Endodermal cell (in vitro differentiated cells): ENCODE results near the gene CYB5R2. TPM values are rescaled to one million over a fixed set of nuclear protein-coding genes. Genes with fewer than 3 reads are reported as not detected.

Source experiments
- DNase-seq: peaks from one replicate; pipeline ENCODE4 v3.0.0-alpha.2; 2017
- H3K27ac ChIP-seq: 2 replicates; pipeline ENCODE4 v1.5.1; 2013; ENCODE audit warnings: mild to moderate bottlenecking, low read depth, low read length, moderate library complexity
- H3K27me3 ChIP-seq: 2 replicates; pipeline ENCODE4 v1.6.1; 2013; ENCODE audit warnings: mild to moderate bottlenecking, low read length, moderate library complexity; ENCODE audit not compliant: insufficient read depth, control insufficient read depth, poor library complexity, severe bottlenecking
- H3K36me3 ChIP-seq: 2 replicates; pipeline ENCODE4 v1.7.0; 2013; ENCODE audit warnings: mild to moderate bottlenecking, low read length, moderate library complexity; ENCODE audit not compliant: control insufficient read depth, insufficient read depth
- H3K4me1 ChIP-seq: one replicate; pipeline ENCODE4 v1.7.0; 2013; ENCODE audit warnings: low read length; ENCODE audit not compliant: control insufficient read depth, insufficient read depth
- H3K4me3 ChIP-seq: 2 replicates; pipeline ENCODE4 v1.5.1; 2013; ENCODE audit warnings: mild to moderate bottlenecking, low read length, moderate library complexity
- H3K9ac ChIP-seq: 2 replicates; pipeline ENCODE4 v1.6.1; 2013; ENCODE audit warnings: mild to moderate bottlenecking, low read length, moderate library complexity; ENCODE audit not compliant: poor library complexity, severe bottlenecking; ENCODE audit errors: extremely low read depth
- H3K9me3 ChIP-seq: 2 replicates; pipeline ENCODE4 v1.6.1; 2013; ENCODE audit warnings: mild to moderate bottlenecking, low read length, moderate library complexity; ENCODE audit not compliant: control insufficient read depth
- H3K27ac Mint-ChIP-seq: 2 replicates; pipeline ENCODE4 v1.8.0; 2020; ENCODE audit warnings: mixed read lengths
- H3K27me3 Mint-ChIP-seq: 2 replicates; pipeline ENCODE4 v1.8.0; 2021; ENCODE audit warnings: mild to moderate bottlenecking, mixed read lengths; ENCODE audit not compliant: insufficient read depth
- H3K36me3 Mint-ChIP-seq: 2 replicates; pipeline ENCODE4 v1.8.0; 2020; ENCODE audit warnings: low read depth, mixed read lengths
- H3K4me1 Mint-ChIP-seq: 2 replicates; pipeline ENCODE4 v1.8.0; 2020; ENCODE audit warnings: mixed read lengths
- H3K4me3 Mint-ChIP-seq: 2 replicates; pipeline ENCODE4 v1.8.0; 2020; ENCODE audit warnings: mild to moderate bottlenecking, moderate library complexity, mixed read lengths
- H3K9me3 Mint-ChIP-seq: 2 replicates; pipeline ENCODE4 v1.8.0; 2020; ENCODE audit warnings: mild to moderate bottlenecking, mixed read lengths
- CTCF ChIP-seq: fragments of 200-600 bp; sonication (generic); conservative IDR thresholded peaks from 2 replicates; pipeline ENCODE4 v1.5.0; 2021; ENCODE audit warnings: antibody characterized with exemption, mild to moderate bottlenecking
- WGBS, 2 experiments: methylation state at CpG; one replicate each; pipeline versions ENCODE4 v1.1.5 to v1.1.7; 2013; ENCODE audit warnings: missing lambda C conversion rate in 2 of 2, mixed read lengths in 1 of 2; ENCODE audit not compliant: insufficient coverage in 1 of 2, insufficient read length in 1 of 2; 5-methylcytosine and 5-hydroxymethylcytosine counted together
- total RNA-seq, 2 donors: library from RNA; stranded (reverse); fragmentation: NEBNext Ultra II Directional in 1 of 2; extraction: Animal tissue kit (Norgen Biotek cat#: 25700) in 1 of 2; gene quantifications; 2 replicates in 1 of 2; 3 replicates in 1 of 2; pipeline ENCODE4 v1.2.1, GENCODE V29; 2021

CYB5R2 gene
- total RNA-seq, 2 donors from 2014 or later = 31.7 to 51.9 TPM

GRCh38 chr11:7632211-7632610 lies 41.1 kb downstream of the CYB5R2 start:
- Mint-ChIP-seq H3K4me3 (no peak overlapping the region), H3K9me3 (no peaks in the 10 kb centered on the region), H3K4me1 (no peaks in the 10 kb centered on the region), H3K27me3 (no peaks in the 10 kb centered on the region), H3K27ac (no peak overlapping the region), H3K36me3 (peaks cover 95% of the 10 kb centered on the region)
- Histone ChIP-seq H3K27me3 (no peaks in the 10 kb centered on the region), H3K4me3 (no peak overlapping the region), H3K9ac (no peak overlapping the region), H3K36me3 (peaks cover 100% of the 10 kb centered on the region), H3K4me1 (no peaks in the 10 kb centered on the region), H3K27ac (no peak overlapping the region), H3K9me3 (no peaks in the 10 kb centered on the region)
- TF ChIP-seq CTCF = no peak
- WGBS, 2 experiments = 90 to 96% methylated on average over 2 of the region's 2 CpGs
- no peak for DNase-seq

- Histone ChIP-seq H3K36me3 (peaks cover 100% of the 10 kb centered on the region), H3K9me3 (no peaks in the 10 kb centered on the region), H3K9ac (no peak overlapping the region), H3K27me3 (no peaks in the 10 kb centered on the region), H3K27ac (no peak overlapping the region), H3K4me1 (no peaks in the 10 kb centered on the region), H3K4me3 (no peak overlapping the region)
- peaks cover 95% of the 10 kb centered on the region for H3K36me3 Mint-ChIP-seq
- 94 to 100% methylated on average over 2 of the region's 2 CpGs for WGBS, 2 experiments
- H3K4me1 Mint-ChIP-seq = no peaks in the 10 kb centered on the region
- no peak overlapping the region for H3K4me3 Mint-ChIP-seq
- no peak for TF ChIP-seq CTCF
- no peaks in the 10 kb centered on the region for H3K9me3 Mint-ChIP-seq
- no peak for DNase-seq
- no peaks in the 10 kb centered on the region for H3K27me3 Mint-ChIP-seq
- H3K27ac Mint-ChIP-seq = no peak overlapping the region
Measured at GRCh38 chr11:7630002-7630401, 43.3 kb downstream of the CYB5R2 start.

GRCh38 chr11:7628660-7629059 lies 44.6 kb downstream of the CYB5R2 start:
- no peaks in the 10 kb centered on the region for H3K4me1 Mint-ChIP-seq
- H3K27ac Mint-ChIP-seq = no peak overlapping the region
- Histone ChIP-seq H3K9ac (no peak overlapping the region), H3K9me3 (no peaks in the 10 kb centered on the region), H3K27me3 (no peaks in the 10 kb centered on the region), H3K4me3 (no peak overlapping the region), H3K27ac (no peak overlapping the region), H3K36me3 (peaks cover 100% of the 10 kb centered on the region), H3K4me1 (no peaks in the 10 kb centered on the region)
- 96% methylated on average over 3 of the region's 3 CpGs; no CpG with 5 or more reads in 1 of the 2 experiments for WGBS, 2 experiments
- no peak overlapping the region for H3K4me3 Mint-ChIP-seq
- no peak for TF ChIP-seq CTCF
- no peaks in the 10 kb centered on the region for H3K9me3 Mint-ChIP-seq
- H3K27me3 Mint-ChIP-seq = no peaks in the 10 kb centered on the region
- no peak for DNase-seq
- H3K36me3 Mint-ChIP-seq = peaks cover 94% of the 10 kb centered on the region
